ENCODE results near the gene SPOP.
"Not testable (repeated sequence)": the region's sequence is repeated elsewhere in the genome, so short reads cannot be mapped to it uniquely, and the experiment has no call there.

SPOP gene

GRCh38 chr17:49670002-49670401 lies 7.9 kb downstream of the SPOP start:
- DNase-seq (ENCODE audit: low spot score in 2 of 2) = no peak
- no peaks in the 10 kb centered on the region for H3K9me3 Mint-ChIP-seq
- no peaks in the 10 kb centered on the region for H3K27me3 Mint-ChIP-seq
- H3K4me3 Mint-ChIP-seq = no peak overlapping the region
- H3K27ac Mint-ChIP-seq (ENCODE audit: low read depth) = no peak overlapping the region
- peaks cover 22% of the 10 kb centered on the region for H3K4me1 Mint-ChIP-seq
- ATAC-seq (replicated peaks; ENCODE audit: extremely low read depth, poor library complexity, severe bottlenecking) = no peak
- peaks cover 18% of the 10 kb centered on the region for H3K36me3 Mint-ChIP-seq (ENCODE audit: insufficient read depth)

DNA sequence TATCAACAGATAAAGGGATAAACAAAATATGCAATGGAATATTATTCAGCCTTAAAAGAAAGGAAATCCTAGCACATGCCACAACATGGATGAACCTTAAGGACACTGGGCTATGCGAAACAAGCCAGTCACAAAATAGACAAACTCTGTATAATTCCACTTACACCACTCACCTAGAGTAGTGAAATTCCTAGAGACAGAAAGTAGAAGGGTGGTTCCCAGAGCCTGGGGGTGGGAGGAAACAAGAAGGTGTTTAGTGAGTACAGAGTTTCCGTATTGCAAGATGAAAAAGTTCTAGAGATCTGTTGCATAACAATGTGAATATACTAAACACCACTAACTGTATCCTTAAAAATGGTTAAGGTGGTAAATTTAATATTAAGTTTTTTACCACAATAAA lies 10.0 kb downstream of the SPOP start:
- DNase-seq (ENCODE audit: low spot score in 2 of 2) (no peak), ATAC-seq (replicated peaks; ENCODE audit: extremely low read depth, poor library complexity, severe bottlenecking) (no peak)
- H3K9me3 Mint-ChIP-seq = no peaks in the 10 kb centered on the region
- peaks cover 12% of the 10 kb centered on the region for H3K36me3 Mint-ChIP-seq (ENCODE audit: insufficient read depth)
- H3K4me3 Mint-ChIP-seq = no peak overlapping the region
- H3K27me3 Mint-ChIP-seq = no peaks in the 10 kb centered on the region
- no peak overlapping the region for H3K27ac Mint-ChIP-seq (ENCODE audit: low read depth)
- peaks cover 21% of the 10 kb centered on the region for H3K4me1 Mint-ChIP-seq

GRCh38 chr17:49664706-49665211 lies 13.1 kb downstream of the SPOP start:
- Mint-ChIP-seq H3K27me3 (no peaks in the 10 kb centered on the region), H3K9me3 (no peaks in the 10 kb centered on the region), H3K4me3 (no peak overlapping the region), H3K27ac (ENCODE audit: low read depth) (no peak overlapping the region), H3K4me1 (peaks cover 27% of the 10 kb centered on the region), H3K36me3 (ENCODE audit: insufficient read depth) (peaks cover 12% of the 10 kb centered on the region)
- ATAC-seq (replicated peaks; ENCODE audit: extremely low read depth, poor library complexity, severe bottlenecking) = no peak
- DNase-seq (ENCODE audit: low spot score in 2 of 2) = no peak

DNA sequence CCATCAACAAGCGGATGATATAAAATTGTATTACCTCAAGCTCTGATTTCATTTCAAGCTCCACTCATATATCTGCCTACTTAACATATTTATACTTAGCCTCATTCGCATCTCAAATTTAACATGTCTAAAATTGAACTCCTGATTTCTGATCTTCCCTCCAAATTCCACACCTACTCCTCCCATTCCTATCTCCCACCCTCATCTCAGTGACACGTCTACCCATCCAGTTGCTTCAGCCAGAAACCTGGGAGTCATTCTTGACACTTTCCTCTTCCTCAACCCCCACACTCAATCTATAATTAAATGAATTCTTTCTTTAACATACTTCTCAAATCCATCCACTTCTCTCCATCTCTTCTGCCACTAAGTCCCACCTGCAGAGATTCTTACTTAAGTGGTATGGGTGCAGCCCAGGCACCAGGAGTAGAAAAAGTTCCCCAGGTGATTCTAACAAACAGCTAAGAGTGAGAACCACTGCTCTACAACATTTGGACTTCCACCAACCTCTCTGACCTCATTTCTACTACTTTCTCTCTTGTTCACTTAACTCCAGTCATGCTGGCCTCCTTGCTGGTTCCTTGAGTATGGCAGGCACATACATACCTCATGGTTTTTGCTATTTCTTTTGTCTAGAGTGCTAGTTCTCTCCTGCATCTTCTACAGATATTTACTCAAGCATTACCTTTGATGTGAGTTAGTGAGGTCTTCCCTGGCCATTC lies 18.1 kb downstream of the SPOP start:
- Mint-ChIP-seq H3K27ac (ENCODE audit: low read depth) (peak overlapping the region; percentile 77), H3K36me3 (ENCODE audit: insufficient read depth) (peaks cover 12% of the 10 kb centered on the region), H3K4me3 (no peak overlapping the region), H3K9me3 (no peaks in the 10 kb centered on the region), H3K4me1 (peaks cover 44% of the 10 kb centered on the region), H3K27me3 (no peaks in the 10 kb centered on the region)
- ATAC-seq (replicated peaks; ENCODE audit: extremely low read depth, poor library complexity, severe bottlenecking) (no peak), DNase-seq (ENCODE audit: low spot score in 2 of 2) (no peak)

DNA sequence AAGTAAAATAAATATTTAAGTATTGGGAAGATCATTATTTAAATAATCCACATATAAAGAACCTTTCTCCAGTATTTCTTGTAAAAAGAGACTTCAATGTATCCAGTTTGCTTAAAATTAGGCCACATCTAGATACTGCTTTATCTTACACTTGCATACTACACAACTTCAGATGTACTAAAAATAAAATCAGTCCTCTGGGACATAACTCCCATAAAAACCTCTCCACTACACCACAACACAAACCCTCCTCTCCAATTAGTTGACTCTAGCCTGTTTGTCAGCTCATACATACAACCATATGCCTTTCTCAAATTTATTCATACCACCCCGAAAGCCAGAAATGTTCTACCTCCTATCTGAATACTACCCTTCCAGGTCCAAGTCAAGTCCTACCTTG lies 21.6 kb downstream of the SPOP start:
- ATAC-seq (replicated peaks; ENCODE audit: extremely low read depth, poor library complexity, severe bottlenecking) (no peak), DNase-seq (ENCODE audit: low spot score in 2 of 2) (no peak)
- peaks cover 12% of the 10 kb centered on the region for H3K36me3 Mint-ChIP-seq (ENCODE audit: insufficient read depth)
- H3K4me1 Mint-ChIP-seq = peaks cover 33% of the 10 kb centered on the region
- no peak overlapping the region for H3K4me3 Mint-ChIP-seq
- H3K27me3 Mint-ChIP-seq = no peaks in the 10 kb centered on the region
- no peaks in the 10 kb centered on the region for H3K9me3 Mint-ChIP-seq
- H3K27ac Mint-ChIP-seq (ENCODE audit: low read depth) = no peak overlapping the region

GRCh38 chr17:49647256-49647585 lies 30.7 kb downstream of the SPOP start:
- H3K27ac Mint-ChIP-seq (ENCODE audit: low read depth) = peak overlapping the region; percentile 0
- H3K4me3 Mint-ChIP-seq = no peak overlapping the region

DNA sequence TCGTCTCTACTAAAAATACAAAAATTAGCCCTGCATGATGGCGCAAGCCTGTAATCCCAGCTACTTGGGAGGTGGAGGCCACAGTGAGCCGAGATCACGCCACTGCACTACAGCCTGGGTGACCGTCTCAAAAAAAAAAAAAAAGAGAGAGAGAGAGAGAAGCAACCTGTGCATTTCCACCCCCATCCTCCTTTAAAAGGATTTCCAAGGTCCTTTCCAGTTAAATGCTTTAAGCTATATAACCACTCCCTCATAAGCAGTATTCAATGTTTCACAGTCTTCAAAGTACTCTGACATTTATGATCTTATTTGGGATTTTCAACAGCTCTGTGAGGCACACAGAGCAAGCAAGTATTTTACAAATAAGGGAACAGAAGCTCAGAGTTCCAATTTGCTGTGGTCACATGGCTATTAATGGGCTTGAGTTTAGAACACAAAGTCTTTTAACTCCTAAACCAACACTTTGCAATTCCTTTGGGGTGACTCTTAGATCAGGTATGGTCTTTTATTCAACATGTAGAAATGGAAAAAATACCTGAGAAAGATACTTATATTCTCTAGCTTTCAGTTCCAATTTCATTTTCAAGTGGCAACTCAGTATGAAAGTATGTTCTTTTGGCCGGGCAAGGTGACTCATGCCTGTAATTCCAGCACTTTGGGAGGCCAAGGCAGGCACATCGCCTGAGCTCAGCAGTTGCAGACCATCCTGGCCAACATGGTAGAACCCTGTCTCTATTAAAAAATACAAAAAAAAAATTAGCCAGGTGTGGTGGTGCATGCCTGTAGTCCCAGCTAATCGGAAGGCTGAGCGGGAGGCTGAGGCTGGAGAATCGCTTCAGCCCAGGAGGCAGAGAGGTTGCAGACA lies 31.3 kb downstream of the SPOP start:
- no peak overlapping the region for H3K4me3 Mint-ChIP-seq
- H3K9me3 Mint-ChIP-seq = no peaks in the 10 kb centered on the region
- H3K27me3 Mint-ChIP-seq = no peaks in the 10 kb centered on the region
- no peak for ATAC-seq (replicated peaks; ENCODE audit: extremely low read depth, poor library complexity, severe bottlenecking)
- peak overlapping the region; percentile 29 for H3K27ac Mint-ChIP-seq (ENCODE audit: low read depth)
- H3K36me3 Mint-ChIP-seq (ENCODE audit: insufficient read depth) = peaks cover 9% of the 10 kb centered on the region
- H3K4me1 Mint-ChIP-seq = peaks cover 26% of the 10 kb centered on the region
- no peak for DNase-seq (ENCODE audit: low spot score in 2 of 2)

More at GRCh38 chr17:49647256-49647585, 30.7 kb downstream of the SPOP start:
- Mint-ChIP-seq H3K4me1 (peaks cover 26% of the 10 kb centered on the region), H3K36me3 (ENCODE audit: insufficient read depth) (peaks cover 9% of the 10 kb centered on the region), H3K9me3 (no peaks in the 10 kb centered on the region), H3K27me3 (no peaks in the 10 kb centered on the region)
- no peak for ATAC-seq (replicated peaks; ENCODE audit: extremely low read depth, poor library complexity, severe bottlenecking)
- no peak for DNase-seq (ENCODE audit: low spot score in 2 of 2)

- ATAC-seq (replicated peaks; ENCODE audit: extremely low read depth, poor library complexity, severe bottlenecking); H3K4me3 Mint-ChIP-seq; H3K9me3 Mint-ChIP-seq; DNase-seq (ENCODE audit: low spot score in 2 of 2); H3K27me3 Mint-ChIP-seq; H3K36me3 Mint-ChIP-seq (ENCODE audit: insufficient read depth): not testable (repeated sequence)
- H3K4me1 Mint-ChIP-seq = peaks cover 26% of the 10 kb centered on the region
- peak overlapping the region; percentile 29 for H3K27ac Mint-ChIP-seq (ENCODE audit: low read depth)
Observed at GRCh38 chr17:49646056-49646390, 31.9 kb downstream of the SPOP start.

- ATAC-seq (replicated peaks; ENCODE audit: extremely low read depth, poor library complexity, severe bottlenecking) = no peak
- Mint-ChIP-seq H3K4me1 (peaks cover 26% of the 10 kb centered on the region), H3K27ac (ENCODE audit: low read depth) (peak overlapping the region; percentile 29)
Observed at GRCh38 chr17:49645654-49646053, 32.2 kb downstream of the SPOP start.

DNA sequence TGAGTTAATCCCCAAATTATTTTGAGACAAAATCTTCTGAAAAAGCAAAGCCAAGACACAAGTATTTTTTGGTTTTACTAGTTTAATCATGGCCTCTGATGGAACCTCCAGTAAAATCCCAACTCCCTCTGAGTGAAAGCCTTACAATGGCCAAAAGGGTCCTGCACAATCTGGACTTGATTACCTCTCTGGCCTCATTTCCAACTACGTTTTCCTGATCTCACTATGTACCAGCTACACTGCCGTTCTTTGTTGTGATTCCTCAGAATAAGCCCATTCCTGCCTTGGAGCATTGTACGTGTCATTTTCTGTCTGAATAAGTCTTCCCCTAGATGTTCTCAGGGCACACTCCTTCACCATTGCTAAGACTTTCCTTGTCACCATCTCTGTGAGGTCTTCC lies 37.3 kb downstream of the SPOP start:
- H3K27me3 Mint-ChIP-seq = no peaks in the 10 kb centered on the region
- ATAC-seq (replicated peaks; ENCODE audit: extremely low read depth, poor library complexity, severe bottlenecking) (no peak), DNase-seq (ENCODE audit: low spot score in 2 of 2) (no peak)
- peaks cover 3% of the 10 kb centered on the region for H3K36me3 Mint-ChIP-seq (ENCODE audit: insufficient read depth)
- H3K27ac Mint-ChIP-seq (ENCODE audit: low read depth) = no peak overlapping the region
- H3K9me3 Mint-ChIP-seq = no peaks in the 10 kb centered on the region
- peaks cover 17% of the 10 kb centered on the region for H3K4me1 Mint-ChIP-seq
- no peak overlapping the region for H3K4me3 Mint-ChIP-seq

More at GRCh38 chr17:49645654-49646053, 32.2 kb downstream of the SPOP start:
- H3K9me3 Mint-ChIP-seq = no peaks in the 10 kb centered on the region
- H3K36me3 Mint-ChIP-seq (ENCODE audit: insufficient read depth) = peaks cover 9% of the 10 kb centered on the region
- no peak for DNase-seq (ENCODE audit: low spot score in 2 of 2)
- no peaks in the 10 kb centered on the region for H3K27me3 Mint-ChIP-seq
- H3K4me3 Mint-ChIP-seq = no peak overlapping the region

- Mint-ChIP-seq H3K36me3 (ENCODE audit: insufficient read depth) (peaks cover 5% of the 10 kb centered on the region), H3K4me3 (no peak overlapping the region), H3K27ac (ENCODE audit: low read depth) (no peak overlapping the region), H3K9me3 (no peaks in the 10 kb centered on the region), H3K4me1 (peaks cover 15% of the 10 kb centered on the region), H3K27me3 (no peaks in the 10 kb centered on the region)
- no peak for DNase-seq (ENCODE audit: low spot score in 2 of 2)
- ATAC-seq (replicated peaks; ENCODE audit: extremely low read depth, poor library complexity, severe bottlenecking) = no peak
Observed at GRCh38 chr17:49638818-49639217, 39.1 kb downstream of the SPOP start.

DNA sequence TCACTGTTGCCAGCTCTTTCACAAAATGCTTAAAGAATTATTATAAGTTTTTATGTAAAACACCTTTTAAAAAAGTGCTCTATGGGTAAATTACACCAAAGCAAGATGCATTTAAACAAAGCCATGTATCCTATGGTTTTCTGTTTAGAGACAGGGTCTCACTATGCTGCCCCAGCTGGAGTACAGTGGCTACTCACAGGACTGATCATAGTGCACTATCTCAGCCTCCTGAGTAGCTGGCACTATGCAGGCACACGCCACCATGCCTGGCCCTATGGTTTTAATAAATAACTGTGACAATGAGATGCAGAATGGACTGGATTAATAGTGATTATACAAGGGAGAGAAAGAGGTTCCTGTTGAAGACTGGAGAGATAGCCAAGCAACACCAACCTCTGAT lies 40.2 kb downstream of the SPOP start:
- no peak overlapping the region for H3K4me3 Mint-ChIP-seq
- peaks cover 15% of the 10 kb centered on the region for H3K4me1 Mint-ChIP-seq
- H3K27ac Mint-ChIP-seq (ENCODE audit: low read depth) = no peak overlapping the region

GRCh38 chr17:49637050-49637449 lies 40.8 kb downstream of the SPOP start:
- H3K36me3 Mint-ChIP-seq (ENCODE audit: insufficient read depth) = peaks cover 5% of the 10 kb centered on the region
- no peak for ATAC-seq (replicated peaks; ENCODE audit: extremely low read depth, poor library complexity, severe bottlenecking)
- H3K4me1 Mint-ChIP-seq = peaks cover 15% of the 10 kb centered on the region
- no peak overlapping the region for H3K27ac Mint-ChIP-seq (ENCODE audit: low read depth)
- DNase-seq (ENCODE audit: low spot score in 2 of 2) = no peak
- H3K4me3 Mint-ChIP-seq = no peak overlapping the region
- no peaks in the 10 kb centered on the region for H3K9me3 Mint-ChIP-seq
- no peaks in the 10 kb centered on the region for H3K27me3 Mint-ChIP-seq

More for the DNA sequence above, 40.2 kb downstream of the SPOP start:
- ATAC-seq (replicated peaks; ENCODE audit: extremely low read depth, poor library complexity, severe bottlenecking) (no peak), DNase-seq (ENCODE audit: low spot score in 2 of 2) (no peak)
- H3K9me3 Mint-ChIP-seq = no peaks in the 10 kb centered on the region
- peaks cover 5% of the 10 kb centered on the region for H3K36me3 Mint-ChIP-seq (ENCODE audit: insufficient read depth)
- H3K27me3 Mint-ChIP-seq = no peaks in the 10 kb centered on the region
